Activated B cell treated with CpG ODN at 0.5 μM for 24 hours (primary cell): ENCODE results near the gene MRPL38. TPM values are rescaled to one million over a fixed set of nuclear protein-coding genes. Genes with fewer than 3 reads are reported as not detected.
A peak's percentile ranks its signal among the peaks of the same experiment; 100 is the strongest.
"Not testable (repeated sequence)": the region's sequence is repeated elsewhere in the genome, so short reads cannot be mapped to it uniquely, and the experiment has no call there.

Experiments used
- ATAC-seq: fragments of 200-7000 bp; cut with Tn5 transposase; one replicate; pipeline ENCODE4 v1.10.0; 2021; ENCODE audit warnings: low read depth, mild to moderate bottlenecking, moderate library complexity
- CTCF ChIA-PET: fragments of 350-600 bp; sonication (Branson Sonifier 250); formaldehyde crosslinking; loops from one replicate; lab custom pipeline; 2021; ENCODE audit warnings: antibody characterized with exemption; lab: Charles Lee
- POLR2A ChIA-PET: fragments of 350-600 bp; sonication (Branson Sonifier 250); formaldehyde crosslinking; loops from one replicate; lab custom pipeline; 2021; ENCODE audit warnings: antibody characterized with exemption; lab: Charles Lee
- DNase-seq: peaks from one replicate; pipeline ENCODE4 v3.0.0; 2022
- H3K27ac Mint-ChIP-seq: one replicate; pipeline ENCODE4 v1.8.0; 2020; ENCODE audit warnings: mixed read lengths
- H3K27me3 Mint-ChIP-seq: one replicate; pipeline ENCODE4 v1.8.0; 2021; ENCODE audit warnings: mixed read lengths
- H3K36me3 Mint-ChIP-seq: one replicate; pipeline ENCODE4 v1.8.0; 2021; ENCODE audit warnings: low read depth, mixed read lengths
- H3K4me1 Mint-ChIP-seq: one replicate; pipeline ENCODE4 v1.8.0; 2021; ENCODE audit warnings: mixed read lengths
- H3K4me3 Mint-ChIP-seq: one replicate; pipeline ENCODE4 v1.8.0; 2020; ENCODE audit warnings: mild to moderate bottlenecking, mixed read lengths
- H3K9me3 Mint-ChIP-seq: one replicate; pipeline ENCODE4 v1.8.0; 2020; ENCODE audit warnings: mixed read lengths
- intact Hi-C: fragments of 100-400 bp; cut with micrococcal nuclease; formaldehyde crosslinking; loops from one replicate; pipeline ENCODE4 v1.15.1; 2024
- total RNA-seq: library from RNA; stranded (reverse); gene quantifications from 2 replicates; pipeline ENCODE4 v1.2.3, GENCODE V29; 2022
- TF ChIP-seq, protein P1 (sequence below): fragments of 200-600 bp; IDR thresholded peaks from one replicate; pipeline ENCODE4 v1.8.0; 2022; ENCODE audit warnings: antibody characterized with exemption, mild to moderate bottlenecking

MRPL38 gene
- total RNA-seq, 1 donor from 2014 or later, result 137 TPM

DNA sequence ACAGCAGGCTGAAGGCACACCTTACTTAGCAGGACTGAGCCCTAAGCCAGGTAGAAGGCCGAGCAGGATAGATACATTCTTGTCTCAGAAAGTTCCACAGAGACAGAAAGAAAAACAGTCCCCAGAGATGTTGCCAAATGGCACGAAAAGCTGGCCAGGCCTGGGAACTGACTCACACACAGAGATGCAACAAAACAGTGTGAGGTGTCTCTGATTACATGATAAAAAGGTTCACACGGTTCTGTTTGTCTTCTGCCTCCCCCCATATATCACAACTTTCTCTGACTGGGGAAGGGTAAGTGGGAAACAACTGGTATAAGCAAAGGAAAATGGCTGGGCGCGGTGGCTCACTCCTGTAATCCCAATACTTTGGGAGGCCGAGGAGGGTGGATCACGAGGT is 51.3 kb downstream of the MRPL38 start:
- Mint-ChIP-seq H3K4me1 (peaks cover 39% of the 10 kb centered on the region), H3K27me3 (no peaks in the 10 kb centered on the region), H3K4me3 (no peak overlapping the region), H3K9me3 (no peaks in the 10 kb centered on the region), H3K27ac (peak overlapping the region; percentile 20), H3K36me3 (peaks cover 33% of the 10 kb centered on the region)
- TF ChIP-seq, protein P1, sequence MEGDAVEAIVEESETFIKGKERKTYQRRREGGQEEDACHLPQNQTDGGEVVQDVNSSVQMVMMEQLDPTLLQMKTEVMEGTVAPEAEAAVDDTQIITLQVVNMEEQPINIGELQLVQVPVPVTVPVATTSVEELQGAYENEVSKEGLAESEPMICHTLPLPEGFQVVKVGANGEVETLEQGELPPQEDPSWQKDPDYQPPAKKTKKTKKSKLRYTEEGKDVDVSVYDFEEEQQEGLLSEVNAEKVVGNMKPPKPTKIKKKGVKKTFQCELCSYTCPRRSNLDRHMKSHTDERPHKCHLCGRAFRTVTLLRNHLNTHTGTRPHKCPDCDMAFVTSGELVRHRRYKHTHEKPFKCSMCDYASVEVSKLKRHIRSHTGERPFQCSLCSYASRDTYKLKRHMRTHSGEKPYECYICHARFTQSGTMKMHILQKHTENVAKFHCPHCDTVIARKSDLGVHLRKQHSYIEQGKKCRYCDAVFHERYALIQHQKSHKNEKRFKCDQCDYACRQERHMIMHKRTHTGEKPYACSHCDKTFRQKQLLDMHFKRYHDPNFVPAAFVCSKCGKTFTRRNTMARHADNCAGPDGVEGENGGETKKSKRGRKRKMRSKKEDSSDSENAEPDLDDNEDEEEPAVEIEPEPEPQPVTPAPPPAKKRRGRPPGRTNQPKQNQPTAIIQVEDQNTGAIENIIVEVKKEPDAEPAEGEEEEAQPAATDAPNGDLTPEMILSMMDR, result no peak
- ATAC-seq, result no peak
- intact Hi-C loops, result no loop called here
- POLR2A ChIA-PET, result interaction anchor here (0.7 to 3.7 kb wide), 6 partner anchors 8 to 76 kb away, joined by 3 to 101 read pairs (median 46); partner anchors contain the start of genes UNC13D and UNK
- CTCF ChIA-PET, result interaction anchor here (2.1 to 4.4 kb wide), 2 partner anchors 8 to 24 kb away, joined by 11 to 34 read pairs; partner anchors contain the start of gene TRIM47
- DNase-seq, result no peak

- H3K27me3 Mint-ChIP-seq, POLR2A ChIA-PET, intact Hi-C loops, CTCF ChIA-PET, H3K9me3 Mint-ChIP-seq, ATAC-seq, DNase-seq, H3K27ac Mint-ChIP-seq, H3K4me3 Mint-ChIP-seq: not testable (repeated sequence)
- Mint-ChIP-seq H3K36me3 (peaks cover 51% of the 10 kb centered on the region), H3K4me1 (peaks cover 31% of the 10 kb centered on the region)
Measured at GRCh38 chr17:75851693-75851991, 53.0 kb downstream of the MRPL38 start.

GRCh38 chr17:75850928-75851692 is 53.6 kb downstream of the MRPL38 start:
- intact Hi-C loops, result no loop called here
- POLR2A ChIA-PET, result no interaction called here

DNA sequence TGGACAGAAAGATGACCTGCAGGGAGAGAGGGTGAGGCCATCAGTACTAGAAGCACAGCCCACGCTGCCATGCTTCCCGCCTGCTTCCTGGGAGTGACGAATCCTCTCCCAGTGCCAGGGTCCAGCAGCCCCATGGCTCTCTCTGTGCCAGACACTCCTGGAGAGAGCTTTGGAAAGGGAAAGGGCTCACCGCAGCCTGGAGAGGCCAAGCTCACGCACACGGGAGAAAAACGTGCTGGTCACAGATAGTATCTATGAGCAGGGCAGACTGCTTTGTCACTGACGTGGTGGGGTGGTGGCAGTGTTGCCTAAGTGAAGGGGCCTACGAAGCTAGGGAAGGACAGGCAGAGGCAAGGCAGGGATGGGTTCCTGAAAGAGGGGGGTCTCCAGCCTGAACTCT is 55.0 kb downstream of the MRPL38 start:
- Mint-ChIP-seq H3K9me3 (no peaks in the 10 kb centered on the region), H3K36me3 (peaks cover 64% of the 10 kb centered on the region), H3K4me3 (no peak overlapping the region), H3K4me1 (peaks cover 40% of the 10 kb centered on the region), H3K27ac (no peak overlapping the region), H3K27me3 (no peaks in the 10 kb centered on the region)
- CTCF ChIA-PET, result interaction anchor here (2.0 kb wide), 1 partner anchor 96 kb away, joined by 7 read pairs; no protein-coding TSS in a partner anchor
- TF ChIP-seq, protein P1, result no peak
- ATAC-seq (no peak), DNase-seq (no peak)
- intact Hi-C loops, result loop anchor here (5.0 kb wide), 1 partner anchor 182 kb away; the partner anchor contains the start of genes RECQL5 and SAP30BP
- POLR2A ChIA-PET, result interaction anchor here (0.5 to 1.3 kb wide), 2 partner anchors 28 to 213 kb away, joined by 3 read pairs; partner anchors contain the start of gene TRIM47

More at GRCh38 chr17:75850928-75851692, 53.6 kb downstream of the MRPL38 start:
- no peaks in the 10 kb centered on the region for H3K9me3 Mint-ChIP-seq
- peaks cover 55% of the 10 kb centered on the region for H3K36me3 Mint-ChIP-seq
- ATAC-seq (no peak), DNase-seq (no peak)
- no peak overlapping the region for H3K27ac Mint-ChIP-seq
- H3K27me3 Mint-ChIP-seq, result no peaks in the 10 kb centered on the region
- TF ChIP-seq, protein P1, result no peak
- H3K4me3 Mint-ChIP-seq, result no peak overlapping the region
- peaks cover 27% of the 10 kb centered on the region for H3K4me1 Mint-ChIP-seq
- CTCF ChIA-PET, result no interaction called here

- POLR2A ChIA-PET, result interaction anchor here (1.3 to 1.7 kb wide), 2 partner anchors 22 to 29 kb away, joined by 3 to 4 read pairs; partner anchors contain the start of gene TRIM47
- intact Hi-C loops, result loop anchor here (5.0 kb wide), 1 partner anchor 182 kb away; the partner anchor contains the start of genes RECQL5 and SAP30BP
- H3K27ac Mint-ChIP-seq, result no peak overlapping the region
- H3K9me3 Mint-ChIP-seq, result no peaks in the 10 kb centered on the region
- H3K27me3 Mint-ChIP-seq, result no peaks in the 10 kb centered on the region
- TF ChIP-seq, protein P1, result no peak
- CTCF ChIA-PET, result interaction anchor here (2.0 kb wide), 1 partner anchor 96 kb away, joined by 7 read pairs; no protein-coding TSS in a partner anchor
- peaks cover 64% of the 10 kb centered on the region for H3K36me3 Mint-ChIP-seq
- H3K4me3 Mint-ChIP-seq, result no peak overlapping the region
- ATAC-seq (no peak), DNase-seq (no peak)
- H3K4me1 Mint-ChIP-seq, result peaks cover 37% of the 10 kb centered on the region
Measured at GRCh38 chr17:75849279-75849646, 55.4 kb downstream of the MRPL38 start.

Other genes with a start within 250 kb of the MRPL38 start
- gene RECQL5, start 237.7 kb downstream of the MRPL38 start, total RNA-seq, result 55.9 and 65.4 TPM in 2 replicates
- gene SAP30BP, start 237.5 kb downstream of the MRPL38 start, total RNA-seq, result 177 and 184 TPM in 2 replicates
- 2.1 and 2.2 TPM in 2 replicates for gene ITGB4, start 183.4 kb downstream of the MRPL38 start, total RNA-seq
- gene GALK1, start 139.7 kb downstream of the MRPL38 start, total RNA-seq, result 14.9 and 22.9 TPM in 2 replicates
- 52.3 and 61.2 TPM in 2 replicates for gene UNK, start 120.1 kb downstream of the MRPL38 start, total RNA-seq
- 90.4 and 102 TPM in 2 replicates for gene UNC13D, start 60.5 kb downstream of the MRPL38 start, total RNA-seq
- 66.0 and 68.7 TPM in 2 replicates for gene WBP2, start 49.5 kb downstream of the MRPL38 start, total RNA-seq
- 3.1 and 3.5 TPM in 2 replicates for gene TRIM47, start 26.3 kb downstream of the MRPL38 start, total RNA-seq
- 20.0 and 22.4 TPM in 2 replicates for gene TRIM65, start 7.9 kb downstream of the MRPL38 start, total RNA-seq
- 13.2 and 15.1 TPM in 2 replicates for gene FBF1, start 36.2 kb upstream of the MRPL38 start, total RNA-seq
- 23.3 and 25.8 TPM in 2 replicates for gene ACOX1, start 74.3 kb upstream of the MRPL38 start, total RNA-seq
- gene TEN1, start 74.4 kb upstream of the MRPL38 start, total RNA-seq, result 22.7 and 23.2 TPM in 2 replicates
- 11.4 and 14.1 TPM in 2 replicates for gene CDK3, start 96.0 kb upstream of the MRPL38 start, total RNA-seq
- gene EVPL, start 122.4 kb upstream of the MRPL38 start, total RNA-seq, result not detected in 2 replicates
- 73.7 and 76.1 TPM in 2 replicates for gene SRP68, start 167.6 kb upstream of the MRPL38 start, total RNA-seq
- 0.18 and 0.32 TPM in 2 replicates for gene GALR2, start 169.9 kb upstream of the MRPL38 start, total RNA-seq
- gene ZACN, start 174.3 kb upstream of the MRPL38 start, total RNA-seq, result 0.34 and 0.67 TPM in 2 replicates
- 133 and 146 TPM in 2 replicates for gene EXOC7, start 198.9 kb upstream of the MRPL38 start, total RNA-seq
- 0.39 and 0.44 TPM in 2 replicates for gene FOXJ1, start 236.4 kb upstream of the MRPL38 start, total RNA-seq